ENCODE results near the gene SLC26A1.
A peak's percentile ranks its signal among the peaks of the same experiment; 100 is the strongest.
"Not testable (repeated sequence)": the region's sequence is repeated elsewhere in the genome, so short reads cannot be mapped to it uniquely, and the experiment has no call there.

Gene SLC26A1

DNA sequence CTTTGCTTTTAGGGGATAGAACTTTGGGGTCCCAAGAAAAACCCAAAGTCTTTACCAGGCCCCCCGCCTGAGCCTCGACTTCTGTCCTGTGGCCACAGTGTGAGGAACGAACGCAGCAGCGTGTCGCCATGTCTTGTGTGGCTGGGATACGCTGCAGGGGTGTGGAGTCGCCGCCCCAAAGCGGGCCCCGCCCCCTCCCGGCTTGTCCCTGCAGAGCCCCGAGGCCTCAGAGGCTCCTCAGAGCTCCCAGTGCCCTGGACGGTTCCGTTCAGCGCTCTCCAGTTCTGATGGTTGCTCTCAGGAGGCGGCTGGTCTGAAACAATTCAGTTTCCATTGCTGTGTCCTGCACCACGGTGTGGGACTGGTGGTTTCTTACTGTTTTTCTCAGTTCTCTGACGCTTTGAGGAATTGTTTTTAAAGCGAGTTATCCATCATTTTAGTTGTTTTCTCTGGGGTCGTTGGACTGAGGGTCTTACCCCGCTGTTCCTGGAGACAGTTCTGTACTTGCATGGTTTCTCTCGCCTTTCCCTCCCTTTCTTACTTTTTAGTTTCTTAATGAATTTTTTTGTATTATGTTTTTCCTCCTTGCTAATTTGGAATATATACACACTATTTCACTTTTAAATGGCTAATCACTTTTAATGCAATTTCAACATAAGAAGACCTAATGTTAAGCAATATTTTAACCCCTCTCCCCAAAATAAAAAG lies 7.9 kb downstream of the SLC26A1 start:
- peak; percentile 64 for DNase-seq (ENCODE audit: low spot score)

DNA sequence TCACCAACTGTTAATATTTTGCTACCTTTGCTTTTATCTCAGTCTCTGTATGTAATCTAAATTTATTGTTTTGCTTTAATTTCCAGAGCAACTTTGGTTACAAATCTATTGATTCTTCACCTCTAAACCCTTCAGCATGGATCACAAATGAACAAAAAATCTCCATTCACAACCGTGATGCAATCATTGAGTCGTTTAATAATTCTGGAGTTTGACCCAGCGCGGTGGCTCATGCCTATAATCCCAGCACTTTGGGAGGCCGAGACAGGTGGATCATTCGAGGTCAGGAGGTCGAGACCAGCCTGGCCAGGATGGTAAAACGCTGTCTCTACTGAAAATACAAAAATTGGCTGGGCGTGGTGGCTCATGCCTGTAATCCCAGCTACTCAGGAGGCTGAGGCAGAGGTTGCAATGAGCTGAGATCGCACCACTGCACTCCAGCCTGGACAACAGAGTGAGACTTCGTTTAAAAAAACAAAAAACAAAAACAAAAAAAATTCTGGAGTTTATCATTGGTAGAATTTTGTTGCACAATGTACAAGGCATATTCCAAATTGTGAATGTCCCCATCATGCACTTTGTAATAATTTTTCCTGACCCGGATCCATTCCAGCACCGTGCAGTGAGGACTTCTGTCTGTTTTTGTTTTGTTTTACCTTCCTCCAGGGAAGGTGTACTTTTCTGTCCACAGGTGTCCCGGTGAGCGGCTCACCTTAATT lies 8.7 kb downstream of the SLC26A1 start:
- no peak for DNase-seq (ENCODE audit: low spot score)

DNA sequence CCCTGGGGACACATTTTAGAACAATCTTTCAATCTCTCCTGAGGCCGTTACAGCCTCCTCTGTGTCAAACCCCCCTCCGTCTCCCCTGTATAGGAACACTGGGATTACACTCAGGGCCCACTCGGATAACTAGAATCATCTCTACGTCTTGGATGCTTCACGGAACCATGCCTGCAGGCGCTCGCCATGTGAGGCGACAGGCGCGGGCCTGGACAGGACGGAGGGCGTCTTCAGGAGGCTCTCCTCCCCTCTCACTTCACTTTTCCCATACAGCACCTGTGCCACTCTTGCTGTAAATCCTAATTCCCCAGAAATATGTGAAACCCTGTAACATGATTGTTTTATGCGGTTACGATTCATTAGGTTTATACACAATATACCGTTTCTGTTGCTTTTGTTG lies 10.4 kb downstream of the SLC26A1 start:
- DNase-seq (ENCODE audit: low spot score), result no peak

DNA sequence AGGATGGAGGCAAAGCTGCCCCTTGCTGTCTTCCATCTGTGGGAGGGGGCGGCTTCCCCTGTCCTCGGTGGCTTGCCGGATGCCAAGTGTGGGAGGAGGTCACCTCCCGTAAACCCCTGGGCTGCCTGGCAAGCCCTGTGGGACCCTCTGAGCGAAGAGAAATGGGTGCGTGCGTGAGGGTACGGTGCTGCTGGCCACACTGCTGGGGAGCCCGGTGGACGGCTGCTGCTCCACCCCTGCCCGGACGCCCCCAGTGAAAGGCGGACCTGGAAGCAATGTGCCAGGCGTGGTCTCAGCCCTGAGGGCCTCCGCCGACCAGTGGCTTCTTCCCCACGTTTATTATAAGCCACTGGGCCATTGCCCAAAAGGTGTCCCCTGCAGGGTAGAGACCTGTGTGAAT lies 10.9 kb downstream of the SLC26A1 start:
- DNase-seq (ENCODE audit: low spot score), result no peak

DNA sequence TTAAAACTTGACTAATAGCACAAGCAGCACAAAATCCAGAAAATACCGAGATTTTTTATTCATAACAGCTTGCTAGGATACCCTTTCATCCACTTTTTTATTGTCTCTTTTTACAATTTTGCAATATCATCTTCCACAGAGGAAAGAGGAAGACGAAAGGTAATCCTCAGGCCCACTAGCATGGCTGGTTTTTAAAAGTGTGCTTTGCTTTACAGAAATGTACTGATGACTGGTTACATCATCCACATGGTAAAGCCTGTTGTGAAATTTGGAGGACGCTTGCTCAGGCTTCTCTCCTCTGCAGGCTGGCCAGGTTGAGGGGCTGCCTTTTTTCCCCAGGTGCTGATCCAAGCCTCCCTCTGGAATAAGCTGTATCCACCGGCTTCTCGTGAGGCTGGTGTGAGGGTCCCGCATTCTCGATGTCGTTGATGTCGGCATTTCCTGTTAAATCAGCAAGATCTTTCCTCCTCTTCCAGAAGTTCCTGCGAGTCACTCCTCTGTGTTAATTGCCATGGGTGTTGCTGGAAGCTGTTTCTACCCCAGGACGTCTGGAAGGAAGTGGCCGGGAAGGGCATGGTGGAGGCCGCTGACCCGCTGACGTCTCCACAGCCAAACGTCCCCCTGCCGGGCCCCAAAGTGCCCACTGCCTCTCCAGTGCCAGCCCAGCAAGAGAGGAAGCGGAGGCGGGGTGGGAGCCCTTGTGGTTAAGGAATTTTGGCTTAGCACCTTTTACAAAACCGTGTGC lies 14.1 kb downstream of the SLC26A1 start:
- DNase-seq (ENCODE audit: low spot score), result no peak

DNA sequence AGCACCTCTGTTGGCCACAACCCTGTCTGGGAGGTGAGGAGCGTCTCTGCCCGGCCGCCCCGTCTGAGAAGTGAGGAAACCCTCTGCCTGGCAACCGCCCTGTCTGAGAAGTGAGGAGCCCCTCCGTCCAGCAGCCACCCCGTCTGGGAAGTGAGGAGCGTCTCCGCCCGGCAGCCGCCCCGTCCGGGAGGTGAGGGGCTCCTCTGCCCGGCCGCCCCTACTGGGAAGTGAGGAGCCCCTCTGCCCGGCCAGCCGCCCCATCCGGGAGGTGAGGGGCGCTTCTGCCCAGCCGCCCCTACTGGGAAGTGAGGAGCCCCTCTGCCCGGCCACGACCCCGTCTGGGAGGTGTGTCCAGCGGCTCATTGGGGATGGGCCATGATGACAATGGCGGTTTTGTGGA lies 17.2 kb downstream of the SLC26A1 start:
- DNase-seq (ENCODE audit: low spot score), result not testable (repeated sequence)

DNA sequence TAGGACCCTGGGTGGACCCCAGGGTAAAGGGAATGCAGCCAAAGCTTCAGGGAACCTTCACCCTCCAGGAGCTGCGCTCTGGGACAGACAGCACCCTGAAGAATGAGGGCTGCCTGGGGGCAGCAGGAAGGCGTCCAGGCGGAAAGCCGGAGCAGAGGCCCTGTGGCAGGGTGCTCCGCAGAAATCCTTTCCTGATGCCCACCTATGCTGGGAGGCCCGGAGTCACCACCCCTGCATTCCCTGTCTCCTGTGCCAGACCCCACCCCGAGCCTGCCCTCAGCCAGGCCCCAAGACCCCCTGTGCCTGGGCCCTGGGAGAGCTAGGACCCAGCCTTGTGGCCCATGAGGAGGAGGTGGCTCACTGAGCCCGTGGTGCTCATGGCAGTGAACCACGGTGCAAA lies 18.5 kb downstream of the SLC26A1 start:
- no peak for DNase-seq (ENCODE audit: low spot score)

DNA sequence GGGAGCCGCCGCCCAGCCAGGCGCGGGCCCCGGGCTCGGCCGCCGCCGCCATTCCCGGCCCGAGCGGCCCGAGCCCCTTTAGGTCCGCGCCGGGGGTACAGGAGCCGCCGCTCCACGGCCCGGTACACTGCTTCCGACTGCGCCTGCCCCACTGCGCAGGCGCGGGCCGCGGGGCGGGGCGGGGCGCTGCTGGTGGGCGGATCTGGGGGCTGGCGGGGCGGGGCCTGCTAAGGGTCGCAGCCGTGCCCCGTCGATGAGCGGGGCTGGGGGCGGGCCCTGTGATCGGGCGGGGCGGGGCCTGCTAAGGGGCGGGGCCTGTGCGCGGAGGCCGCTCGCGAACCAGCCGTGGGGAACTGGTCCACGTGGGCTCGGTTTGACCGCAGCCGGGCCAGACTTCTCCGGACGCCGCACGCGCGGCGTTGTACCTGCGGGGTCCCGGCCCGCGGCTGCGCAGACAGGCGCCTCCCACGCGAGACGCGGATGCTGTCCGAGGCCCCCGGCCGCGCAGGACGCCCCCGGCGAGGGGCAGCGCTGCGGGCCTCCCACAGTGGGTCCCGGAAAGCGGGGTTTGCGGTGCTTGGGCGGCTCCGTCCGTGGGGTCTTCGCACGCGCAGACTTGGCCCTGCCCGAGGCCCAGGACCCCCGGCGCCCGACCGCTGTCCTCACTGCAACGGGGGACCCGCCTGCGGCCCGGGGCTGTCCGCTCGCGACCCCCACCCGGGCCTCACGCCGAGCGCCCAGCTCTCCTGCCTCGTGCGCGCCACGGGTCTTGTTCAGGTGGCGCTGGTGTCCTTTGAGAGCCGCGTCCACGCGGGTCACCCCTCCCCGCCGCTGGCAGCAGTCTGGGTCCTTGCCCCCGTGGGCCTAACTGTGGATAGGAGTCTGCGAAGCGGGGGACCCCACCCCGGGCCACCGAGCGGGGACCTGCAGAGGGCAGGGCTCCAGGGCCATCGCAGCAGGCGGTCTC lies 19.5 kb downstream of the SLC26A1 start, which contains the start of gene DGKQ:
TSS of gene DGKQ (minus strand) at position 139 of the 967 bp plus-strand sequence. CDS start at position 52, 87 bp downstream.
- DNase-seq (ENCODE audit: low spot score), result peak; percentile 57

DNA sequence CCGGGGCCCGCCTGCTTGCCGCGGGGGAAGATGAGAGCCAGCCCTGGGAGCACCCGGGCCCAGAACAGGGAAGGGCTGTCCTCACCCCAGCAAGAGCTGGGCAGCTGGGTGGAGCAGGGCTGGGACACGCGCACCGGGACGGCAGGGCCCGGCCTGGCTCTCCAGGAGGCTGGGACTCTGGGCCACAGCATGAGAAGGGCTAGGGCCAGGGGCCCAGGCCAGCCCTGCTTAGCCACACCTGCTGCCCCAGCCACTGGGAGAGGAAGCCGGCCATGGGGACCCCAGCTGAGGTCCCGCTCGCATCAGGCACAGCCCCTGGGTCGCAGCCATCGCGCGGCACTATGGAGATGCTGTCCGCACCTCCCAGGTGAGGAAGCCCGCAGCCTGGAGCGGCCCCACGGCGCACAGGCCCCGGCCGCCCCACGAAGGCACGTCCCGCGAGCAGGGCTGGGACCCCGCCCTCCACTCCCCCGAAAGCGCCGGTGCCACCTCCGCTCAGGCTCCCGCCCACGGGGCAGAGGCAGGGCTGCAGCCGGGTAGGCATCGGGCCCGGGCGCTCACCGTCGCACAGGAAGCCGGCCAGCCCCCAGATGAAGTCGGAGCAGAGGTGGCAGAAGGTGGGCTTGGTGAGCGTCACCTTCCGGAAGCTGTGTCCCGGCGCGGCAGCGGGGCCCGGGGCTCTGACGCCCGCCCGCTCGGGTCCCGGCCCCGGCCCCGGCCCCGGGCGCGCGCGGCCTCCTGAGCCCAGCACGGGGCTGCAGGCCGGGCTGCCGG lies 20.4 kb downstream of the SLC26A1 start:
- DNase-seq (ENCODE audit: low spot score), result no peak

DNA sequence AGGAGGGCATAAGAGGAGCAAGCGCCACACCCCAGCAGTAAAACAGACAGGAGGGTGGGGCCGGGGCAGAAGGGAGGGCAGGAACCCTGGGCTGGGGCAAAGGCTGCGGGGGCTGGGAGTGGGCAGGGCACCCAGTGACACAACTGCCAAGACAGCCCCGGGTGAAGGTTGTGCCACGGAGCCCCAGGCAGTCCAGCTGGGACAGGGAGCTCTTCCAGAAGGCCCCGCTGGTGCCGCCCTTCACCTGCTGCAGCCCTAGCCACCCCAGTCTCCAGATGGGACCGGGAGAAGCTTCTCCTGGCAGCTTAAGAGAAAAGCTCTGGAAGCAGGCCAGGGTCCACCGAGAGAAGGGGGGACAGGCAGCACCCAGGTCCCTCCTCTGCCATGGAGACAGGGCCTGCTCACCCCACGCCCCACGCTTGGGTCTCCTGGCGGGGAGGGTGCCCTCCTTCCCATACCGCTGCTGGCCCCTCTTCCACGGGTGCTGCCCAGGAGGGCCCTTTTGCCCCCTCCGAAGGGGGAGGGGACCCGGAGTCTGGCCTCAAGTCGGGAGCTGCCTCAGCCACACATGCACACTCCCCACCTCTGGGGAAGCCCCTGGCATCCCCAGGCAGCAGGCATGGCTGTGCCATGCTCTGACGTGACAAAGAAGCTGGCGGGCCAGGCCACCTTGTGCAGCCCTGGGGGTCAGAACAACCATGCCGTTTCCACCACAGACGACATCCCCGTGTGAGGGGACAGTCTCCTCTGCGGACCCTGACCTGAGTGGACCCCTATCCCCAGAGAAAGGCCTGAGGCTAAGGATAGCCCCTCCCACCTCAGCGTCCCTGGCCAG lies 21.3 kb downstream of the SLC26A1 start:
- no peak for DNase-seq (ENCODE audit: low spot score)

DNA sequence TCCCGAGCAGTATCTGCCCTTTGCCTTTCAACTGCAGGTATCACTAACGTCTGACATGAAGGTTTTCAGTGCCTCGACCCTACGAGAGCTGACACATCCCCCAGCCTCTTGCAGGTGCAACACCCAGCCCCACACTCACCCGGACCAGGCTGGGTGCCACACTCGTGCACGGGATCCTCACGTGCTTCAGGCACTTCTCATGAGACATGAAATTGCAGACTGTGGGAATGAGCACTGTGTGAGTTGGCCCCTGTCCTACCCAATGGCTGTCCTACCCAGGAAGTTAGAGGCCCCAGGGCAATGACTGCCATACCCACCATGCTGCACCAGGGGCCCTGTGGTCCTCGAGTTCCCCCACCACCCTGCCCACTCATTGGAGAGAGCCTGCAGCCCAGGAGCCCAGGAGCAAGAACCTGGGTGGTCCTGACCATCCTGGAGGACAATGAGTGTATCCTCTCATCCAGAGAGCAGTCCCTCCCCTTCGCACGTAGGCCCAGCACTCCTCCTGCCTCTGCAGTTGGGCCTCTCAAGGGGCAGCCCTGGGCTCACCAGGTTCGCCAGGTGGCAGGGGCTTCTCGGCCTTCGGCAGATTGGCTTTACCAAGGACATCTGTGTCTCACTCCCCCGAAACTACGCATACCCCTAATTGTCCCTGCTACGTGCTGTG lies 22.2 kb downstream of the SLC26A1 start:
- no peak for DNase-seq (ENCODE audit: low spot score)

DNA sequence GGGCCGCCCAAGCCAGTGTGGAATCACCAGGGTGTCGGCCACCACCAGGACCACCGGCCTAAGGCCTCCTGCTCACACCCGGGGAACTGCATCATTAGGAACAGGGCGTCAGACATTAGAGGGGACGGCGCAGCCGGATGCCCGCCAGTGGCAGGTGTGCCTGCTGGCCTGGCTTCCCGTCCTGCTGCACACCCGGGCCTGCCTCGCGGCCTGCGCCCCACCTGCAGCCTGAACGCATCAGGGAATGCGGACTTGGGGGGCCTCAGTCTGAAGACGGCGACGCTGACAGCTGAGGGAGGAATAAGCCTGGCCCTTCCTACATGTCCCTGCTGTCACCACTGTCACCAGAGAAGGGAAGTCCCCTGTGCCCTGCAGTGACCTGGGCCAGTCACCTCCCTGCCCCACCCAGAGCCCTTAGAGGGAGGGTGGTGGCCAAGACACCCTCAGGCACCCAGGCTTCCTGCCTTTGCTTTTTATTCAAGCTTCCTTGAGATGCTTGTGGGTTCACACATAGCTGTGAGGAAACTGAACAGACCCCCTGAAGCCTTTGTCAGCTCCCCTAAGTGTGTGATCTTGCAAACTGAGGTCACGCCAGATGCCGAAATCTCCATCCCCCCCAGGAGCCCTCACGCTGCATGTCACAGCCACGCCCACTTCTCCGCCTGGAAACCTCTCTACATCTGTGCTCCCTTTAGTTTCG lies 23.0 kb downstream of the SLC26A1 start:
- DNase-seq (ENCODE audit: low spot score), result no peak

DNA sequence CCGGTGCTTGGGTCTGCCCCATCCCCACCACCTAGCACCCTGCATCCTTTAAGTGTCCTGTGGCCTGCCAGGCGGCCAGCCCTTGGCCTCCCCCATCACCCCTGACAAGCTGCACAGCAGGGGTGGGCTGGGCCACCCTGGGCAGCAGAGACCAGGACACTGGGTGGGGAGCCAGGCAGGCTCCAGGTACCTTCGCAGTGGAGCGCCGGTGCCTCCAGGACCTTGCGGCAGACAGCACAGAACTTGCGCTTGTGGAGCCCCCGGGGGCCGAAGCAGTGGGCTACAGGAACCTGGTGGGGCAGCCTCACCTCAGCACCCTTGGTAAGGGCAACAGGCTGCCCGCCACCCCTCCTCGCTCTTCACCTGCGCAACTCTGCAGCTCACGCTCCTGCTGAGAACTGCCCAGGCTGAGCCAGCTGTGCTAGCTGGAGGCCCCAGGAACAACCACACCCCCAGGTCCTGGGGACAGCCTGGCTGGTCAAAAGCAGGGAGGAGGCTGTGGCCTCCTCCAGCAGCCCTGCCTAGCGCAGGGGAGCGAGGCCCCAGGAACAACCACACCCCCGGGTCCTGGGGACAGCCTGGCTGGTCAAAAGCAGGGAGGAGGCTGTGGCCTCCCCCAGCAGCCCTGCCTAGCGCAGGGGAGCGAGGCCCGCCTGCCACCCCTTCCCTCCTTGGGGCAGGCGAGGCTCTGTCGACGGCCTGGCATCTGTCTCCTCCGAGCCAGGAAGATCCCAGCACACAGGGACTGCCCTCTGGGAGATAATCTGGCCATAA lies 24.4 kb downstream of the SLC26A1 start:
- DNase-seq (ENCODE audit: low spot score), result no peak

DNA sequence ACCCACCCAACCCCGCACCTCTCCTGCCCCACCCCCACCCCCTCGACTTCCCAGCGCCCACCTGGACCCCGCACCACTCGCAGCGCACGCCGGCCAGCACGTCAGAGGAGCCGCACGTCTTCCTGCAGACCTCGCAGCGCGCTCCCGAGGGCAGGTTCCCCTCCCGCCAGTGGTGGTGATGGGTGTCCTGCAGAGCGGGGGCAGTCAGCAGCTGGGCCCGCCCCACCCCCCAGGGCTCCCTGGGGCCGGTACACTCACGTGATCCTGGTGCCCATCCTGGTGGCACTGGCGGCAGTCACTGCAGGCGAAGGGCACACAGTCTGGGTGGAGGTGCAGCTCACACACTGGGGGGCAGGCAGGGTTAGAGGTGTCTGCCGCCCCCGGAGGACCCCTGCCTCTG lies 25.0 kb downstream of the SLC26A1 start:
- no peak for DNase-seq (ENCODE audit: low spot score)

DNA sequence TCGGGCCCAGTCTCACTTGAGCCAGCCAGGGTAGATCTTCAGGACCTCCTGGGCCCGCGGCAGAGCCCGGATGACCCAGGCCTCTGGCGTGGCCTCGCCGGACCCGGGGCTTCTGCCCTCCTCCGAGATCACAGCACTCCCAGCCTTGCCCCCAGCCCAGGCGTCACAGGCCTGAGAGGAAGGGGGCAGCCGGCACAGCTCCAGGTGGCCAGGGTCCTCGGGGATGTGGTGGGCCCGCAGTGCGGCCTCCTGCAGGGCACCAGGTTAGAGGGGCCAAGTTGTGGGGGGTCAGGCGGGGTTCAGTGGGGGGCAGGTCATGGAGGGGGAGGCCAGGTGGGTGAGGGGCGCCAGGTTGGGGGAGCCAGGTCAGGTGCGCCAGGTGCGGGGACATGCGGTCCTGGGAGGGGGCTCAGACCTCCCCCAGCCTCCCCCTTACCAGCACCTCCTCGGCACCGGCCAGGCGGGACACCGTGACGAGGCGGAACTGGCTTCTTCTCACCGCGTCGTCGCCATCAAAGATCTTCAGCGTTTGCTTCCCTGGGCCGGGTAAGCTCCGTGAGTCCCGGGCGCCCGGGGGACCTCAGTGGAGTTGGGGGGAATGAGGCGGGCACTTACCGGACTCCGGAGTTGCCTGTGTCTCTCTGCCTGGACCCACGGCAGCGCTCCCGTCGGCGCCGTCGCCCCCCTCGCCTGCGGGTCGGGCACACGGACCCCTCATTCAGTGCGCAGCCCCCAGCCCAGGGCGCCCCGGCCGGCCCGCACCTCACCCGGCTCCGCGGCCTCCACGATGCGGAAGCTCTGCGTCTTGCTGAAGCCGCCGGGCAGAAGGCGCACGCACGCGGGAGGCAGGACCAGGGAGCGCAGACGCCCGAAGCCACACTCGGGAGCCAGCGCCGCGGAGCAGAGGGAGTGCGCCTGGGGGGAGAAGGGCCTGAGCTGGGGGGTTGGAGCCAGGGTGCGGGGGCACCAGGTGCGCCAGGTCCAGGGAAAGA lies 25.8 kb downstream of the SLC26A1 start:
- DNase-seq (ENCODE audit: low spot score), result no peak

DNA sequence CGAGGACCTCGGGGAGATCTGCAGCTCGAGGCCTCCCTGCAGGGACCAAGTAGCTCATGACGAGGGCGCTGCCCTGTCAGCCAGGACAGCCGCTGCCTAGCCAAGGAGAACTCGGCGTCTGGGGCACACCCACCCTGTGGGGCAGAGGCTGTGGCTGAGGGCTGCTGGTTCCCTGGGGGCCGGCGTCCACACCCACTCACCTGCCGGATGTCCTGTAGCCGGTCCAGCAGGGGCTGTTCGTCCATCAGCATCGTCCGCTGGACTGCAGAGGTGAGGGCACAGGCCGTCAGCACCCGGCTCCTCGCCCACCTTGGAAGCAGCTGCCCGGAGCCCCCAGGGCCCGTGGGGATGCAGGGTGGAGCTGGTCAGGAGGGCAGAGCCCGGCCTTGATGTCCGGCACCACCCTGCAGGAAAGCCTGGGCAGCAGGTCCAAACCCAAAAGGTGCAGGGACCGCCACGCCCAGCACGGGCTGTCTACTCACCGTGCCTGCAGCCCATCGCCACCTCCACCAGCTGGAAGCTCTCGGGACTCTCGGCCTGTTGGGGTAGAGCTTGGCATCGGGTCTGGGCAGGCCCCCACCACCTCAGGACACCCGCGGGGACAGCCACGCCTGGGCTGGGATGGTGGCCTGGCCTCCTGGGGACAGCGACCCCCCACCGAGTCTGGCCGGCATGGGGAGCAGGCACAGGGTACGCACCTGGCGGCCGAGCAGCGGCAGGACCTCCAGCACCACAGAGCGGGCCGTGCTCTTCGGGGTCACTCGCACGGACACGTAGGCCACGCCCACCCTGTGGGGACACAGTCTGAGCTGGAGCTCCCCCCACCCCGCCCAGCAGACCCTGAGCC lies 26.7 kb downstream of the SLC26A1 start:
- DNase-seq (ENCODE audit: low spot score), result no peak
